Measurements from ENCODE around the gene ZNF593OS. TPM values are rescaled to one million over a fixed set of nuclear protein-coding genes. Genes with fewer than 3 reads are reported as not detected.

ZNF593OS gene
- total RNA-seq, 1 experiment from 2014 or later, result not detected

DNA sequence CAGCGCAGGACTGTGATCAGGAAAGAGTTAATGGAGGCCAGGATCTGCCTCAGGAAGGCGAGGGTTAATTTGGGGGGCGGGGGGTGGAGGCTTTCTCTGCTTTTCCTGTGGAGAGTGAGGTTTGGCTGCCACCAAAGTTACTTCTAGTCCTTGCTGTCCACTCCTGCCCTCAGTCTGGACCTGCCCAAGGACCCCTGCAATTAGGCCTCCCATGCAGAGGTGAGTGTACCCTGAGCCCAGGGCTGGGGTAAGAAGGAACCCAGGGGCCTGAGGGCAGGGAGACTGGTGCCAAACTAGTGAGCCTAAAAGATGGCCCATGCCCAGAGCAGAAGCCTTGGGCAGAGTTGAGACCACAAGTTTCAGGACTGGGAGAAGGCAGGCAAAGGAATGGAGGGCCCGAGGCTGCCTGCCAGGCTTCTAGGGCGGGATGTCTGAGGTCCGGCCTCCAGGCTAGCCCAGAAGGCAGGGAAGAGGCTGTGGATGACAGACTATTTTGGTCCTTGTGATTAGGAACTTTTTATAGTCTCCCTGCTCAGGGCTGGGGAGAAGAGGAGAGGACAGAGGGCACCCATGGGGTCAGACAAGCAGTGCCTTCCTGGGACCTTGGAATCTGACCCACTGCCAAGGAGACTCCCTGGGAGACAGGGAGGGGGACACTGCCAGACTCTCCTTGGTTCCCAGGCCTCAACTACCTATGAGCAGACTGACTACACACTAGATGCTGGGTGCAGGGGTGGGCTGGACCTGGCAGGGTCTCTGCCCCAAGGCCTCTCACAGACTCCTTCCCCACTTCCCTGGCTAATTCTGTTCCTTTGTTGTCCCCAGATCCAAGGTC, 12.5 kb downstream of the ZNF593OS start, which contains the start of gene FAM110D:
FAM110D (plus strand) TSS at position 172 of the 835 bp plus-strand sequence. CDS start 2,213 bp downstream, outside the sequence.
- ChIA-PET POLR2A (no interaction called here), CTCF (interaction anchor here (1.0 to 2.5 kb wide), 2 partner anchors 11 to 14 kb away, joined by 3 to 15 read pairs; partner anchors contain the start of gene ZNF593), RAD21 (ENCODE audit: low non-redundant PET in 1 of 2, low total read pairs in 2 of 2, uncharacterized antibody in 2 of 2, unreplicated experiment in 2 of 2) (no interaction called here)
- H3K4me3 ChIP-seq (replicated peaks in 1 of 2; ENCODE audit: low read depth in 1 of 2, low read length in 2 of 2), result peak within 1 kb of the TSS; percentile 13 to 33; a peak in 3 of 4 replicates
- no peak within 1 kb of the TSS; the same call in 1 of the 2 replicates for H3K27ac ChIP-seq (ENCODE audit: low read depth, low read length)
- H3K36me3 ChIP-seq (ENCODE audit: control insufficient read depth in 1 of 2, insufficient read depth in 2 of 2, low read length in 2 of 2), result no peaks in the 10 kb centered on the region
- no peak for ATAC-seq
- TF ChIP-seq EZH2phosphoT487 (IDR thresholded peaks at IDR 0.05; ENCODE audit: borderline replicate concordance) (no peak), ZFX (IDR thresholded peaks at IDR 0.05) (peak; percentile 20; the same call in 1 of the 2 replicates)
- H3K79me2 ChIP-seq (ENCODE audit: insufficient read depth, low read length), result no peaks in the 10 kb centered on the region
- no TSS peak for BruUV-seq (replicated peaks)
- H3K27me3 ChIP-seq (ENCODE audit: insufficient read depth, low read length), result no peaks in the 10 kb centered on the region
- H4K20me1 ChIP-seq (ENCODE audit: insufficient read depth), result no peaks in the 10 kb centered on the region
- DNase-seq (ENCODE audit: low read depth, low spot score), result no peak
- H3K9ac ChIP-seq (ENCODE audit: low read length), result no peak within 1 kb of the TSS
- intact Hi-C loops (cut with micrococcal nuclease), result no loop called here
- peak within 1 kb of the TSS; percentile 50 for H3K4me2 ChIP-seq (ENCODE audit: low read length)
- peaks cover 20 to 52% of the 10 kb centered on the region in 2 experiments for H3K4me1 ChIP-seq (ENCODE audit: control insufficient read depth in 1 of 2, insufficient read depth in 2 of 2, low read length in 2 of 2)
- H3K9me3 ChIP-seq (ENCODE audit: control insufficient read depth in 1 of 2, insufficient read depth in 1 of 2, low read depth in 1 of 2, low read length in 2 of 2), result no peaks in the 10 kb centered on the region
- H3K9me2 ChIP-seq (ENCODE audit: insufficient read depth), result no peaks in the 10 kb centered on the region
- H2AFZ ChIP-seq (ENCODE audit: low read depth, low read length, poor library complexity, severe bottlenecking), result no peak within 1 kb of the TSS

DNA sequence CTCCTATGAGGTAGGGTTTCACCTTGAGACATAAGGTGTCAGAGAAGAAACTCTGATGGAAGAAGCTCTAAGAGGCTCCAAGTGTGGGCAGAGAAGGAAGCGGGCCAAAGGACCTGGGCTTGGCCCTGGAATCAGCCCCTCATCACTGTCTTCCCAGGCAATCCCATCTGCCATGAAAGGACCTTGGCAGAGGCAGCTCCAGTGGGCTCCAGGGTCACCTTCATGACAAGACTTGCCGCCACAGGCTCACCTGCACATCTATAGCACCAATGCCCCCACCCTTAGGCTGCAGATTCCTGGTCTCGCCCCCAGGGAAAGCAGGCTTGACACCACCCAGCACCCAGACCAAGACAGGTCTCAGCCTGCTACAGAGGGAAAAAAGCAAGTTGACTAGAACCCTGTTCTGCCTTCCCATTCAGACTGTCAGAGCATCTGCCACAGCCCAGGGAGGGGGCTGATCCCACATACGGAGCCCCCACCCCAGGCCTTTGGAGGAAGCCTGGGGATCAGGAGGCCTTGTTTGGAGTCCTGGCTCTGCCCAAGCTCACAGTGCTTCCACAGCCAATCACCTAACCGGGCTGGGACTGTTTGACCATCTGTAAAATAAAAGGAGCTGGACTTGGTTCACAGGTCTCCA, 13.2 kb downstream of the ZNF593OS start:
- intact Hi-C loops (cut with micrococcal nuclease), result no loop called here
- Histone ChIP-seq H2AFZ (ENCODE audit: low read depth, low read length, poor library complexity, severe bottlenecking) (no peak overlapping the region), H3K36me3 (ENCODE audit: control insufficient read depth in 1 of 2, insufficient read depth in 2 of 2, low read length in 2 of 2) (no peaks in the 10 kb centered on the region), H3K9me2 (ENCODE audit: insufficient read depth) (no peaks in the 10 kb centered on the region), H3K79me2 (ENCODE audit: insufficient read depth, low read length) (no peaks in the 10 kb centered on the region), H3K4me1 (ENCODE audit: control insufficient read depth in 1 of 2, insufficient read depth in 2 of 2, low read length in 2 of 2) (peaks cover 15 to 45% of the 10 kb centered on the region in 2 experiments), H3K4me3 (replicated peaks in 1 of 2; ENCODE audit: low read depth in 1 of 2, low read length in 2 of 2) (peak overlapping the region; percentile 13 to 33; a peak in 2 of 4 replicates), H3K27me3 (ENCODE audit: insufficient read depth, low read length) (no peaks in the 10 kb centered on the region), H4K20me1 (ENCODE audit: insufficient read depth) (no peaks in the 10 kb centered on the region), H3K9ac (ENCODE audit: low read length) (no peak overlapping the region), H3K27ac (ENCODE audit: low read depth, low read length) (no peak overlapping the region), H3K9me3 (ENCODE audit: control insufficient read depth in 1 of 2, insufficient read depth in 1 of 2, low read depth in 1 of 2, low read length in 2 of 2) (no peaks in the 10 kb centered on the region), H3K4me2 (ENCODE audit: low read length) (peak overlapping the region; percentile 50)
- ATAC-seq (no peak), DNase-seq (ENCODE audit: low read depth, low spot score) (no peak)
- ChIA-PET CTCF (interaction anchor here (1.0 to 2.5 kb wide), 2 partner anchors 11 to 13 kb away, joined by 3 to 15 read pairs; partner anchors contain the start of gene ZNF593), POLR2A (no interaction called here), RAD21 (ENCODE audit: low non-redundant PET in 1 of 2, low total read pairs in 2 of 2, uncharacterized antibody in 2 of 2, unreplicated experiment in 2 of 2) (no interaction called here)
- no peak for TF ChIP-seq RAD21 (IDR thresholded peaks at IDR 0.05; ENCODE audit: low read depth)
- TF ChIP-seq EZH2phosphoT487 (IDR thresholded peaks at IDR 0.05; ENCODE audit: borderline replicate concordance), result no peak
- TF ChIP-seq SP1 (IDR thresholded peaks at IDR 0.05; ENCODE audit: low read depth), result no peak
- no peak for TF ChIP-seq TCF7L2 (IDR thresholded peaks at IDR 0.05; ENCODE audit: borderline replicate concordance, extremely low read depth, insufficient read depth, insufficient read length)
- TF ChIP-seq FOSL1 (IDR thresholded peaks at IDR 0.05; ENCODE audit: low read depth), result no peak
- TF ChIP-seq ZNF274 (IDR thresholded peaks at IDR 0.05; ENCODE audit: low read depth, low read length), result no peak
- TF ChIP-seq CEBPB (IDR thresholded peaks at IDR 0.05; ENCODE audit: low read depth), result no peak
- TF ChIP-seq SIN3A (IDR thresholded peaks at IDR 0.05; ENCODE audit: low read depth), result no peak
- no TSS peak for BruUV-seq (replicated peaks)
